HEK293 (cell line): ENCODE results near the gene CASP14.

Source experiments
- CTCF ChIA-PET: fragments of 350-600 bp; formaldehyde crosslinking; extraction: SDS; loops from one replicate; lab custom pipeline; 2021; ENCODE audit warnings: antibody characterized with exemption; lab: Yijun Ruan, JAX
- POLR2A ChIA-PET: fragments of 300-600 bp; formaldehyde crosslinking; extraction: SDS; loops from one replicate; lab custom pipeline; 2020; ENCODE audit warnings: antibody characterized with exemption, inconsistent platforms; lab: Yijun Ruan, JAX
- H3K27ac ChIP-seq: fragments of 200-500 bp; sonication (Bioruptor generic); 2 replicates; pipeline ENCODE4 v1.5.1; 2014; ENCODE audit warnings: low read depth, low read length, control low read depth, inconsistent platforms; ENCODE audit errors: extremely low read depth
- H3K36me3 ChIP-seq, 2 experiments: fragments of 200-500 bp in 1 of 2; sonication (Bioruptor generic) in 1 of 2; 1 replicate in 1 of 2; 2 replicates in 1 of 2; pipeline ENCODE4 v1.5.1; 2014 to 2017; ENCODE audit warnings: inconsistent platforms in 2 of 2, low read length in 2 of 2; ENCODE audit not compliant: control insufficient read depth in 2 of 2, insufficient read depth in 1 of 2
- H3K4me1 ChIP-seq: fragments of 200-500 bp; sonication (Bioruptor generic); 2 replicates; pipeline ENCODE4 v1.5.1; 2014; ENCODE audit warnings: mild to moderate bottlenecking, low read length, inconsistent platforms; ENCODE audit not compliant: control insufficient read depth, insufficient read depth
- H3K4me3 ChIP-seq: 2 replicates; pipeline ENCODE4 v1.5.1; 2011; ENCODE audit warnings: low read depth, mild to moderate bottlenecking, control low read depth, low read length, moderate library complexity
- H3K9me3 ChIP-seq: fragments of 200-500 bp; sonication (Bioruptor generic); 2 replicates; pipeline ENCODE4 v1.5.1; 2014; ENCODE audit warnings: low read depth, low read length, inconsistent platforms; ENCODE audit not compliant: control insufficient read depth, insufficient read depth
- EGR2 ChIP-seq: fragments of 450-650 bp; formaldehyde crosslinking; IDR thresholded peaks from 2 replicates; pipeline ENCODE4 v1.5.1; 2016; ENCODE audit warnings: low read depth, missing biosample characterization, missing genetic modification characterization
- KLF1 ChIP-seq: fragments of 450-650 bp; formaldehyde crosslinking; IDR thresholded peaks from 2 replicates; pipeline ENCODE4 v1.5.1; 2016; ENCODE audit warnings: missing biosample characterization, missing genetic modification characterization
- WT1 ChIP-seq: fragments of 450-650 bp; formaldehyde crosslinking; IDR thresholded peaks from 2 replicates; pipeline ENCODE4 v1.5.1; 2016; ENCODE audit warnings: missing biosample characterization, missing genetic modification characterization
- ZBTB17 ChIP-seq: fragments of 450-650 bp; formaldehyde crosslinking; IDR thresholded peaks from 2 replicates; pipeline ENCODE4 v1.5.1; 2016; ENCODE audit warnings: missing biosample characterization, missing genetic modification characterization
- ZFHX2 ChIP-seq: fragments of 450-650 bp; formaldehyde crosslinking; conservative IDR thresholded peaks from 2 replicates; pipeline ENCODE4 v1.5.1; 2016; ENCODE audit warnings: missing biosample characterization, missing genetic modification characterization
- ZNF10 ChIP-seq: fragments of 450-650 bp; formaldehyde crosslinking; IDR thresholded peaks from 2 replicates; pipeline ENCODE4 v1.5.1; 2017; ENCODE audit warnings: missing biosample characterization, missing genetic modification characterization
- ZNF16 ChIP-seq: fragments of 450-650 bp; formaldehyde crosslinking; IDR thresholded peaks from 2 replicates; pipeline ENCODE4 v1.5.1; 2016; ENCODE audit warnings: low read depth, missing biosample characterization, missing genetic modification characterization
- ZNF248 ChIP-seq: fragments of 450-650 bp; formaldehyde crosslinking; IDR thresholded peaks from 2 replicates; pipeline ENCODE4 v1.5.1; 2017; ENCODE audit warnings: missing biosample characterization, missing genetic modification characterization
- ZNF366 ChIP-seq: fragments of 450-650 bp; formaldehyde crosslinking; conservative IDR thresholded peaks from 2 replicates; pipeline ENCODE4 v1.5.1; 2016; ENCODE audit warnings: missing biosample characterization, missing genetic modification characterization
- ZNF391 ChIP-seq: fragments of 450-650 bp; formaldehyde crosslinking; IDR thresholded peaks from 2 replicates; pipeline ENCODE4 v1.5.1; 2016; ENCODE audit warnings: low read depth, missing biosample characterization, missing genetic modification characterization, borderline replicate concordance
- ZNF394 ChIP-seq: fragments of 450-650 bp; formaldehyde crosslinking; IDR thresholded peaks from 2 replicates; pipeline ENCODE4 v1.5.1; 2016; ENCODE audit warnings: missing biosample characterization, missing genetic modification characterization, mild to moderate bottlenecking, moderate library complexity, borderline replicate concordance
- ZNF433 ChIP-seq: fragments of 450-650 bp; formaldehyde crosslinking; IDR thresholded peaks from 2 replicates; pipeline ENCODE4 v1.5.1; 2016; ENCODE audit warnings: missing biosample characterization, missing genetic modification characterization, low read depth
- ZNF521 ChIP-seq: fragments of 450-650 bp; formaldehyde crosslinking; IDR thresholded peaks from 2 replicates; pipeline ENCODE4 v1.5.1; 2017; ENCODE audit warnings: missing biosample characterization, mild to moderate bottlenecking, missing genetic modification characterization
- ZNF596 ChIP-seq: fragments of 450-650 bp; IDR thresholded peaks from 2 replicates; pipeline ENCODE4 v1.5.0; 2018; ENCODE audit warnings: missing biosample characterization, mild to moderate bottlenecking, missing genetic modification characterization, moderate library complexity
- ZNF610 ChIP-seq: fragments of 450-650 bp; formaldehyde crosslinking; IDR thresholded peaks from 2 replicates; pipeline ENCODE4 v1.5.1; 2016; ENCODE audit warnings: missing biosample characterization, missing genetic modification characterization, borderline replicate concordance
- ZNF843 ChIP-seq: fragments of 450-650 bp; formaldehyde crosslinking; IDR thresholded peaks from 2 replicates; pipeline ENCODE4 v1.5.1; 2016; ENCODE audit warnings: missing biosample characterization, missing genetic modification characterization
- TF ChIP-seq, protein P1 (sequence below): fragments of 450-650 bp; formaldehyde crosslinking; IDR thresholded peaks from 2 replicates; pipeline ENCODE4 v1.5.1; 2016; ENCODE audit warnings: missing biosample characterization, missing genetic modification characterization
- TF ChIP-seq, protein P2 (sequence below): fragments of 450-650 bp; formaldehyde crosslinking; IDR thresholded peaks from 2 replicates; pipeline ENCODE4 v1.5.0; 2017; ENCODE audit warnings: missing biosample characterization, missing genetic modification characterization, borderline replicate concordance

The CASP14 gene

DNA sequence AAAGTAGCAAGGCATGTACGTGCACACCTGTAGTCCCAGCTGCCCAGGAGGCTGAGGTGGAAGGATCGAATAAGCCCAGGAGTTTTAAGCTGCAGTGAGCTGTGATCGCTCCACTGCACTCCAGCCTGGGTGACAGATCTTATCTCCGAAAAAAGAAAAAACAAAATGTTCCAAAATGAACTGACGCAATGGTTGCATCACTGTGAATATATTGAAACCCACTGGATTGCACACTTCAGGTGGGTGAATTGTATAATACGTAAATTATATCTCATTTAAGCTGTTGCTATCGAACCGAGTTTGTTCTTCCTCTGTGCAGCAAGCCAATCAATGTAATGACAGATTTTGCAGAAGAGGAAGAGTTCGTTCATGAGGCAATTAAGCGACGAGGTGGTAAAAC lies 1.6 kb upstream of the CASP14 start:
- CTCF ChIA-PET = no interaction called here

DNA sequence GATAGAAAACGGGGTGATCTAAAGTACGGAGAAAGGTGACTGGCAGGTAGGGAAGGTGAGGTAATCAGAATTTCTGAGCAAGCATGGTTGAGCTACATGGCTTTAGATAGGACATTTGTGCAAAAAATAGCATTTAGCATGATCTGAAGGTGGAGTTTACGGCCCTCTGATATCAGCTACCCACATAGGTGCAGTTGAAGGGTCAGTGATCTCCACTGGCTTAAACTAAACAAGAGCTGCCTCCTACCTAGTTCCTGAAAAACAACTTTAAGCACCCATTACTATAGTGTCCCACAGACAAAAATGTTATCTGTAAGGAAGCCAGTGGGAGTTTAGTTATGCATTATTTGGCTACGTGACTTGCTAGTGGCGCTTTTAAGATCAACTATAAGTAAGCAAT lies 1.2 kb upstream of the CASP14 start:
- TF ChIP-seq EGR2 (tag by site-specific recombination) (peak; percentile 81), ZFHX2 (0 out of 2 replicates have a peak, but pooled peaks have one; percentile 11), ZNF610 (tag by site-specific recombination) (no peak)
- TF ChIP-seq, protein P1, sequence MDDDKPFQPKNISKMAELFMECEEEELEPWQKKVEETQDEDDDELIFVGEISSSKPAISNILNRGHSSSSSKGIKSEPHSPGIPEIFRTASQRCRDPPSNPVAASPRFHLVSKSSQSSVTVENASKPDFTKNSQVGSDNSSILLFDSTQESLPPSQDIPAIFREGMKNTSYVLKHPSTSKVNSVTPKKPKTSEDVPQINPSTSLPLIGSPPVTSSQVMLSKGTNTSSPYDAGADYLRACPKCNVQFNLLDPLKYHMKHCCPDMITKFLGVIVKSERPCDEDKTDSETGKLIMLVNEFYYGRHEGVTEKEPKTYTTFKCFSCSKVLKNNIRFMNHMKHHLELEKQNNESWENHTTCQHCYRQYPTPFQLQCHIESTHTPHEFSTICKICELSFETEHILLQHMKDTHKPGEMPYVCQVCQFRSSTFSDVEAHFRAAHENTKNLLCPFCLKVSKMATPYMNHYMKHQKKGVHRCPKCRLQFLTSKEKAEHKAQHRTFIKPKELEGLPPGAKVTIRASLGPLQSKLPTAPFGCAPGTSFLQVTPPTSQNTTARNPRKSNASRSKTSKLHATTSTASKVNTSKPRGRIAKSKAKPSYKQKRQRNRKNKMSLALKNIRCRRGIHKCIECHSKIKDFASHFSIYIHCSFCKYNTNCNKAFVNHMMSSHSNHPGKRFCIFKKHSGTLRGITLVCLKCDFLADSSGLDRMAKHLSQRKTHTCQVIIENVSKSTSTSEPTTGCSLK = no peak
- Histone ChIP-seq H3K36me3 (no peaks in the 10 kb centered on the region), H3K4me3 (no peak overlapping the region), H3K9me3 (no peaks in the 10 kb centered on the region), H3K4me1 (no peaks in the 10 kb centered on the region), H3K27ac (no peak overlapping the region)
- ChIA-PET POLR2A (no interaction called here), CTCF (no interaction called here)

More for the DNA sequence above, 1.6 kb upstream of the CASP14 start:
- Histone ChIP-seq H3K4me1 (no peaks in the 10 kb centered on the region), H3K36me3 (no peaks in the 10 kb centered on the region), H3K27ac (no peak overlapping the region), H3K4me3 (no peak overlapping the region), H3K9me3 (no peaks in the 10 kb centered on the region)
- POLR2A ChIA-PET = no interaction called here
- no peak for TF ChIP-seq ZNF394 (tag by site-specific recombination)
- no peak for TF ChIP-seq ZNF521 (tag by site-specific recombination)
- no peak for TF ChIP-seq ZNF16
- TF ChIP-seq ZNF248 (tag by site-specific recombination) = no peak
- TF ChIP-seq KLF1 (tag by site-specific recombination) = no peak
- no peak for TF ChIP-seq ZNF843 (tag by site-specific recombination)
- TF ChIP-seq, protein P2, sequence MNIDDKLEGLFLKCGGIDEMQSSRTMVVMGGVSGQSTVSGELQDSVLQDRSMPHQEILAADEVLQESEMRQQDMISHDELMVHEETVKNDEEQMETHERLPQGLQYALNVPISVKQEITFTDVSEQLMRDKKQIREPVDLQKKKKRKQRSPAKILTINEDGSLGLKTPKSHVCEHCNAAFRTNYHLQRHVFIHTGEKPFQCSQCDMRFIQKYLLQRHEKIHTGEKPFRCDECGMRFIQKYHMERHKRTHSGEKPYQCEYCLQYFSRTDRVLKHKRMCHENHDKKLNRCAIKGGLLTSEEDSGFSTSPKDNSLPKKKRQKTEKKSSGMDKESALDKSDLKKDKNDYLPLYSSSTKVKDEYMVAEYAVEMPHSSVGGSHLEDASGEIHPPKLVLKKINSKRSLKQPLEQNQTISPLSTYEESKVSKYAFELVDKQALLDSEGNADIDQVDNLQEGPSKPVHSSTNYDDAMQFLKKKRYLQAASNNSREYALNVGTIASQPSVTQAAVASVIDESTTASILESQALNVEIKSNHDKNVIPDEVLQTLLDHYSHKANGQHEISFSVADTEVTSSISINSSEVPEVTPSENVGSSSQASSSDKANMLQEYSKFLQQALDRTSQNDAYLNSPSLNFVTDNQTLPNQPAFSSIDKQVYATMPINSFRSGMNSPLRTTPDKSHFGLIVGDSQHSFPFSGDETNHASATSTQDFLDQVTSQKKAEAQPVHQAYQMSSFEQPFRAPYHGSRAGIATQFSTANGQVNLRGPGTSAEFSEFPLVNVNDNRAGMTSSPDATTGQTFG = no peak
- no peak for TF ChIP-seq ZNF433 (tag by site-specific recombination)
- TF ChIP-seq WT1 (tag by site-specific recombination) = no peak
- TF ChIP-seq ZNF596 (tag by site-specific recombination) = no peak
- no peak for TF ChIP-seq ZNF10 (tag by site-specific recombination)
- TF ChIP-seq ZNF391 (tag by site-specific recombination) = no peak

DNA sequence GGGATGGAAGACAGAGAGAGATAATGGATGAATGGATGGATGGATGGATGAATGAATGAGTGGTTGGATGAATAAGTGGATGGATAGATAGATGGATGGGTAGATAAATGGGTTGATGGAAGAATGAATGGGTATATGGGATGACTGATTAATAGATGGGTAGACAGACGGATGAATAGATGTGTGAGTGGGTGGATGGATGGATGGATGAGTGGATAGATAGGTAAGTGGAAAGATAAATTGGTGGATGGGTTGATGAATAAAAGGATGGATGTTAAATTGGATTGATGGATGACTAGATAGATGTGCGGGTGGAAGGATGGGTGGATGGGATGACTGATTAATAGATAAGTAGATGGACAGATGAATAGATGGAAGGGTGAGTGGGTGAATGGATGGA lies 1.4 kb downstream of the CASP14 start:
- peak; percentile 76 for TF ChIP-seq ZNF366 (tag by site-specific recombination)
- TF ChIP-seq ZNF433 (tag by site-specific recombination) = no peak
- TF ChIP-seq ZBTB17 = peak; percentile 90
- Histone ChIP-seq H3K36me3 (no peaks in the 10 kb centered on the region), H3K4me3 (no peak overlapping the region), H3K4me1 (no peaks in the 10 kb centered on the region), H3K9me3 (no peaks in the 10 kb centered on the region), H3K27ac (no peak overlapping the region)
- CTCF ChIA-PET = no interaction called here
- POLR2A ChIA-PET = no interaction called here
